Hematopoietic multipotent progenitor cell treated with erythropoietin and hydrocortisone succinate and interleukin-3 and kit ligand, for 8 days (in vitro differentiated cells): ENCODE data around the gene GRPEL1.
"Not testable (repeated sequence)": the region's sequence is repeated elsewhere in the genome, so short reads cannot be mapped to it uniquely, and the experiment has no call there.

Experiments used
- DNase-seq: peaks from one replicate; pipeline ENCODE4 v3.0.0-alpha.2; 2015

The GRPEL1 gene

DNA sequence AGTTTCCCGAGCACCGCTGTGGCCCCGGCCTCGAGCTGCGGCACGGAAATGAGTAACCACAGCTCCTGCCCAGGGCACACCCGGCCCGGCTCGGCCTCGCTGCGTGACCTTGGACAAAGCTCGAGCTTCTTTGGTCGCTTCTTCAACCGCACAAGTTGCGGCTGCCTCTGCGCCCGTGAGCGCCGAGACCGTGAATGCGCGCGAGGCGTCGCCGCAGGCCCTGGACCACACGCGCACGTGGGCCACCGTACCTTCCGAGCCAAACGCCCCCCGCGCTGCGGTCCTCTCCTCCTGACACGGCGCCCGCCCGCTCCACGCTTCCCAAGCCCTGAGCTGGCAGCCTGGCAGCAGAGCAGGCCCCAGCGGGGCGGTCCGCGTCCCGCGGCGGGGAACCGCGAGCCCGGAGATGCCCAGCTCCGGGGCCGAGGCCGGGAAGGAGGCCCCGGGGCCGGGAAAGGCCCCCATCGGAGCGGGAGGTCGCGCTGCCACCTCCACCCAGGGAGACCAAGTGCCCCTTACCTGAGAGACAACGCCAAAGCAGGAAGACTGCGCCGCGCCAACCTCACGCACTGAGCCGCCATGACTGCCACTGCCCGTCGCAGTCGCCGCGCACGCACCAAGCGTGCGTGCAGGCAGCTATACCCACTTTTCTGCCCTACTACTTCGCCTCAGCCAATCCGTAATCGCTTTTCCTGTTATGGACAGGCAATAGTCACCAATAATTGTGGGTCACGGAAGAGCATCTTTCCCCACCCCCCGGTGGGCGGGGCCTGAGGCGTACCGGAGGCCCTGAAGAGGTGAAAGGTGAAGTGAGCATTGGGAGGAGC is at the start of gene GRPEL1:
Gene GRPEL1, minus strand, starts transcription at position 613 of the 827 bp plus-strand sequence. Its CDS starts 32 bp downstream, at position 581.
- DNase-seq, result peak; percentile 100

DNA sequence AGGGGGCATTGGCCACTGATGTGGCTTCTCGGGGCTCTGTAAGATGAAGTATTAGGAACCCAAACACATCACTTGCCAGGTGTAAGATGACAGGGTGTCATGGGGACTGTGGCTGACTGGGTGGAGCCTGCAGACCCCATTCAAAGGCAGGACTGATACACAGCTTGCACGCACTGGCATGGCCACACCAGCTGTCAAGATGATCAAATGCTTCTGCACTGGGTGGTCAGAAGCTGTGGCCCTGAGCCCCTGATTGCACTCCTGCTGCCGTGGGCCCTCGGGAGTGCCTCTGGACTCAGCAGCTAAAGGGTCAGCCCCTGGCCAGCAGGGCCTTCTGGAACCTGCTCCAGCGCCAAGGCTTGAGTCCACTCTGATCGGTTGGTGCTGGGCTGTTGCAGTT is 48.8 kb upstream of the GRPEL1 start:
- no peak for DNase-seq

DNA sequence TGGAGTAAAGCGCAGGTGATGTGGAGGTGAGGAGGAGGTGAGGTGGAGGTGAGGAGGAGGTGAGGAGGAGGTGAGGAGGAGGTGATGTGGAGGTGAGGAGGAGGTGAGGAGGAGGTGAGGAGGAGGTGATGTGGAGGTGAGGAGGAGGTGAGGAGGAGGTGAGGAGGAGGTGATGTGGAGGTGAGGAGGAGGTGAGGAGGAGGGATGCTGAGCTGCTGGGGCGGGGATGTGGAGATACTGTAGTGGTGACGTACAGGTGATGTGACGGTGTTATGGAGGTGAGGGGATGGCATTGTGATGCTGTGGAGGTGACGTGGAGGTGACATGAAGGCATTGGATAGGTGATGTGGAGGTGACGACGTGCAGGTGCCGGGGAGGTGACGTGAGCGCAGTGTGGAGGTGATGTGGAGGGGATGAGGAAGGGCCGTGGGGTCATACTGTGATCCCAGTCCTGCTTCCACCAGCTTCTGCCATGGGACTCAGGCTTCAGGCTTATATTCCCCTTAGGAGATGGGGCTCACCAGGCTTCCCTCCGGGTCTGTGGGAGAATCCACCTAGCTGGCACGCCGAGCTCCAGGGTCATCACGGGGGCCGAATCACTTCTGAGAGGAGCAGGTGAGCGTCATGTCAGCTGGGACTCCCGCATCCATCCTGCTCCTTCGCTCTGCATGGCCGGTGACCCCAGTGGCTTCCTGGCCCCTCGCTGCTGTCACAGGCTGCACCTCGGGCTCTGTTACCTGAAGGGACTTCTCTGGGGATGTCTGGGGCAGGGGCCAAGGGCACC is 47.9 kb upstream of the GRPEL1 start:
- DNase-seq, result no peak

DNA sequence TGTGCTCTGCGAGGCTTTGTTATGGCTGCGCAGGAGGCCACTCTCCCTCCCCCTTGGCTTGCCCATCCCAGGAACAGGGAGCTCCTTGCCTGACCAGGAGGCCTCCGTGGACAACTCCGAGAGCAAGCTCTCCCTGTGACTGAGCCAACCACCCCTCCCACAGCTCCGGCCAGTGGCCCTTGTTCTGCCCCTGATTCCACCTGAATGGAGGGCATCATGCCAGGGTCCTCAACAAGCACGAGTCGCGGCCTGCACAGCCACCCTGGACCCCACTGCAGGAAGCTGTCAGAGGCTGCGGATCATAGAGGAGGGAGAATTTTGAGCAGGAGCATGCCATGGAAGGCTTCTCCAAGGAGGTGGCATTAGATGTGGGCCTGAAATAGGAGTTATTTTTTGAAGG is 44.8 kb upstream of the GRPEL1 start:
- DNase-seq, result no peak

DNA sequence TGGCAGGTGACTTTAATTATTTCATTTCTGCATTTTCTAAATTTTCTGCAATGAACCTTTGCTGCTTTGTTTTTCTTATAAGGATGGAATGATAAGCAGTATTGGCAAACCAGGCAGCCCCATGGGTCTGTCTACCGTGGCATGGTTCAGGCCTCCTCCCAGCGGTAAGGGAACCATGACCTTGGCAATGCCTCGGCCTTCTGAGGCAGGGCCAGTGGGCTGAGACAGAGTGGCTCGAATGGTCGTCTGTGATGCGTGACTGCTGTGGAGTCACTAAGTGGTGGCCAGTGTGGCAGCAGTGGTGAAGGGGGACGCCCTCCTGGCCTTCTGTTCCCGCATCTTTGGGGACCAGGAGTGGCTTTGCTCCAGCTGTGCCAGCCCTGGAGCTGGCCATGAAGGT is 43.6 kb upstream of the GRPEL1 start:
- no peak for DNase-seq

DNA sequence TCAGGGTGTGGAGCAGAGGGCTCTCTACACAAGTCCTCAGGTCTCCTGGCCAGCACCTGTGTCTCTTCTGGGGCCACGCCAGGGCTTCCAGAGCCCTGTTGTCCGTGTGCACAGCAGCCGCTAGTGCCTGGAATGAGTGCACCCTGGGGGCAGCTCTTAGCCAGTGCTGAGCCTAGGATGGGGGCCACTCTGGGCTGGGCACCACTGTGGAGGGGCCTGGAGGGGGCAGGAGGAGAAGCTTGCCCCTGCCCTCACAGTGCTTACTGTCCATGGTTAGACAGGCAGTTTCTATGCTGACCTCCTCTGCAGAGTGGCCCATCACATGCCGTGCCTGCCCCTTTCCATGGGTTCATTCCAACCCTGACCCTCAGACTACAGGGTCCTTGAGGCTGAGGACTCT is 42.7 kb upstream of the GRPEL1 start:
- DNase-seq, result no peak

DNA sequence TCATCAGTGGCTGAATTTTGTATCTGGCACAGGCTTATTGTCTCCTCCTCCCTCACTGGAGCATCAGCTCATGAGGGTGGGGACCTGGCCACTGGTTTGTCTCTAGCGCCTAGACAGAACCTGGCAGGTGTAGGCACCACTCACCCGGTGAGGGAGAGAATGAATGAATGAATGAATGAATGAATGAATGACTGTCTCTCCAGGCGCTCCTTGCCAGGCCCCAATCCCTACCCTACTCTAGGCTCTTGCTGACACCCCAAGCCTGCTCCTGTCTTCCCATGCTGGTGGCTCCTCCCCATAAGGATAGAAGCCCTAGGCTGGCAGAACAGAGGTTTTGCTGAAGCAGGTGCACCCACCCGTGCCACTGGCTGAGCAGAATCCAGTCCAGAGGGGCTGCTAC is 41.3 kb upstream of the GRPEL1 start:
- DNase-seq, result no peak

DNA sequence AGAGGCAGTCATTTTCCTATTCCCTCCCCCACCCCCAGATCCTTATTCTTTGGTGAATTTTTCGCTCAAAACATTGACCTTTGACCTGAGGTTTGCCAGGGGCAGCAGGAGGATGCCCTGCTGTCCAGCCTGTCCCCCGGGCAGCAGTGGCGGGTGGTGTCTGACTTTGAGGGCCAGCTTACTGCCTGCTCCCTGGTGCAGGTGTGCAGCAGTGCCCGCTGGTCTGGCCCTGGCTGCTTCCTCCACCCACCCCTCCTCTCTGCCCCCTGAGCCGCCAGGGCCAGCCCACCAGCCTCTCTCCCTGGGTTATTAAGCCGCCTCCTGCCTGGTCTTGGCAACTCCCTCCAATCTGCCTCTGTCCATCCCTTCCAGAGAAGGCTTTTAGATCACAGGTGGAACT is 40.8 kb upstream of the GRPEL1 start:
- no peak for DNase-seq

DNA sequence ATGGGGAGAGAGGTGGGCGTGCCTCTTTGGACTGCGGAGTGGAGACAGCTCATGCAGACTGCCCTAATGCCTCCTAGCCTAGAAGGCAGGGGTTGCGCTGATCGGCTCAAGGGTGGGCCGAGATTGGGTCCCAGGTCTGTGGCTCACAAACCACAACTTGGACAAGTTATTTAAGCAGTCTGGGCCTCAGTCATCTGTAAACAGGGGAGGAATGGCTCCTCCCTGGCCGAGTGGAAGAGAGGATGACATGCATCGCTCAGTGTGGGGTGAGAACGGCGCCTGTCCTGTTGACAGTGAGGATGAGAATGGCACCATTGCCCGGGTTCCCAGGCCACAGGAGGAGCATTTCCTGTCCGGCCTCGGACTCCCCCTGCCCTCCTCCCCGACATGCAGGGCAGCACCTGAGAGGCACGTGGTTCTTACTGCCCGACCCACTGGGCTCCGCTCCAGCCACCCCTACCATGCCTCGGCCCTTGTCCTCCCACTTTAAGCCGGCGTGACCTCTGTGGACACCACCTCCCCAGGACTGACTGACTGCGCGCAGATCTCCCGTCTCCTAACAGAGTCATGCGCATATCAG is 40.3 kb upstream of the GRPEL1 start:
- DNase-seq, result no peak

DNA sequence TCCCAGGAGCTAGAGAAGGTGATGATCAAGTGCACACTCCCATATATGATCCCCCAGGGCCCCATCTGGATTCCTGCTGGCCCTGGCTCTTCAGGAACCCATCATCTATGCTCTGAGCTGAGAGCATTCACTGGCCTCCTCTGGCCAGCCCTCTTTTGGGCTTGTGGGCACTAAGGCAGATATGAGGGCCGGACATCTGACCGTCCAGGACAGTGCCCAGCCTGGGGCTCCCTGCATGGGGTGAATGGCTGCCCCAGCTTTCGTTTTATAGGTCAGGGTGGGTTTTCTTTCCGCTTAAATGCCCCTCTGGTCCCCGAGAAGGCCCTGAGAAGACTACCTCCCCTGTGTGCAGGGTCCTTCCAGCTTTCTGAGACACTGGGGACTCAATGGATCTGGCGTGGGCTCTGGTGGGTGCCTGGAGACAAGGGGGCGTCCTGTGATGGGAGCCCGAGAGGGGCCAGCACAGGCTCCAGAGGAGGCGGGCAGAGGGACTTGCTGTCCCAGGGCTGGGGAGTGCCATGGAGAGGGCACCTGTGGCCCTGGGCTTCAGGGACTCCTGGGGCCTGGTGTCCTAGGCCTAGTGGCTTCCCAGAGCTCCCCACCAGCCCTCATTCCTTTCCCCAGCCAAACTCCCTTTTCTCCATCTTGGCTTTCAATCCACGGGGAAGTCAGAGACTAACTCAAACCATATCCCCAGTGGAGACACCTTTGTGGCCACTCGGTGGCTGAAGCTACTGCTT is 39.5 kb upstream of the GRPEL1 start:
- DNase-seq, result no peak

DNA sequence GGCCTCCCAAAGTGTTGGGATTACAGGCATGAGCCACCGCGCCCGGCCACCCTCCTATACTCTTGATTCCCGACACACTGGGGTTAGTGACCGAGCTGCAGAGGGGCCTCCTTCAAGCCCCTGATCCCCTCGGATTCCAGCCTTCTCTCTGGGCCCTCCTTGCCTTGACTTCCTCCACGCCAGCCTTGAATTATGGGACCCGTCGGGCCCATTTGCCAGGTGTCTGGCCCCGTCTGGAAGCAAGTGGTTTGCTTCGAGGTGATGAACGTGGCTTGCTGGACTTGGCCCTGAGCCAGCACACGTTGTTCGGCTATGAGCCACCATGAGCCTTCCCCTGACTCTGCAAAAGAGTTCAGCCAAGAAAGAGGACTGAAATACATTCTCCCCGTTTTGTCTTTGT is 37.4 kb upstream of the GRPEL1 start:
- no peak for DNase-seq

DNA sequence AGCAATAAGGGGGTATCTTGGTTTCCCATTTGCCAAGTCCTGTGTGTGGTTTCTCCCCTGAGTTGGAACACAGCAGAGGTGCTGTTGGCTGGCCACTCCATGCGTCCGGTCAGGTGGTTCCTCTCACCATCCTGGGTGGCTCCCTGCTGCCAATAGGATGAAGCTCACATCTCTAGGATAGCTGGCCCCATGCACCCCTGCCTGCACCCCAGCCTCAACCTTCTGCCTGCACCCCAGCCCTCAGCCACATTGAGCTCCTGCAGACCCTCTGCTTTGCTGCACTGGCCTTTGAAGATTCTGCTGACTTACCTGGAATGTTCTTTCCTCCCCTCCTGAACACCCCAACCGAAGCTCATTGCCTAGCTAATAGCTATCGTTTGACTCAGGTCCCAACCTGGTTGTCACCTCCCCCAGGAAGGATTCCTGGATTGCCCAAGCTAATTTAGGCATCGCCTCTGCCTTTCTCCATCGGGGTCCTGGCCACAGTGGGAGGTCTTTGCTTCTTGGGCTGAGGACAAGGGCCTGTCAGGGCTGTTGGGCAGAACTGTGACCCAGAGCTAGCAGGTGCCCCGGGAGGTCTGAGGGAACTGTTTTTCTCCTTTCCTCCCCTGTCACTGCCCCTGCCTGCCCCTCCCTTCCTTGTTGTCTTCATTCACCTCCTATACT is 36.6 kb upstream of the GRPEL1 start:
- DNase-seq, result no peak

DNA sequence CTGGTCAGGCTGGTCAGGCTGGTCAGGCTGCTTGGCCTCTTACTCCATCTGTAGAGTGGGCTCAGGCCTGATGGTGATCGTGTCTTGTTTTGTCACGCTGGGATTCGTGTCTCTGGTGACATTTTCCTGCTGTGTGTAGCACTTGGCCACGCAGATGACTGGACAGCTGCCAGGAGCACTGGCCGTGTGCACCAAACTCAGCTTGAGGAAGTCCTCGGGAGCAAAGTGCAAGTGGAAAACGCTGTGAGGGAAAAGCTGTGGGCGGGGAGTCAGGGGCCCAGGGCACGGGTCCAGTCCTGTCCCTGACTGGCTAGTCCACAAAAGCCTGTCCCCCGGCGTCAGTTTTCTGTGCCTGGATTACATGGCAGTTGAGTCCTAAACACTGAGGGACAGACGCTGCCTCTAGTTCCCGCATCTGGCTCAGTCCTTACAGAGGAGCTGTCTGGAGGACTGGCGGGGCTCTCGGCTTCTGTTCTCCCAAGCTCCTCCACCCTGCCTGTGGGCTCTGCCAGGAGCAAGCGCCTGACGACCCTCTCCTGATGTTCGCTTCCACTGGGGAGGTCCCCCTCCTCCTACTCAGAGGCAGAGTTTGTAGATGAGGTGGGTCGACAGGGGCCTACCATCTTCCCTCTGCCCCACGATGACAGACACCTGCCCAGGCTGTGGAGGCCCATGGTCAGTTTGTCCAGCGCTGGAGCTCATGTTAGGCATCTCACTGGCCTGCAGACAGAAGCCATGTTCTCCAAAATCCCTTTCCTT is 35.9 kb upstream of the GRPEL1 start:
- no peak for DNase-seq

DNA sequence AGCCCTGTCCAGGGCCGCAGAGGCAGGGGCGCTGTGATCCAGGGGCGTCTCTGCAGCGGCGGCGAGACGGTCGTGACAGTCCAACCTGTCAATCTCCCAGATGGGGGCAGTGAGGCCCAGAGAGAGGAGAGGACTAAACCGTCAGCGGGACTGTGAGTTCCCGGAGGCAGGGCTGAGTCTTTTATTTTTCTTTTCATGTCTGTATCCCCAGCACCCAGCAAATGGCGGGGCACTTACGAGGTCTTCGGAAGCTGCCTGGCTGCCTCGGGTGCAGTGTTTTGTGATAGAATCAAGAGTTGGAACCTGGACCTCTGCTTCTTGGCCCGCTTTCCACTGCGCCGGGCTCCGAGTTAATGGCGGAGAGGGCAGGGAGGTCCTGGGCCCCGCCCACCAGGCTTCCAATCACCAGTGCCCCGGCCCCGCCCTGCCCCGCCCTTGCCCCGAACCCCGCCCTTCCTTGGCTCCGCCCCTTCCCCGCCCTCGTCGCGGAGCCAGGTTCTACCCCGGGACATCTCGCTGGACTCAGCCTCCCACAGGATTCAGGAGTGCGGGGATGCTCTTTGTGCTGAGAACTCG is 35.3 kb upstream of the GRPEL1 start:
- peak; percentile 81 for DNase-seq

DNA sequence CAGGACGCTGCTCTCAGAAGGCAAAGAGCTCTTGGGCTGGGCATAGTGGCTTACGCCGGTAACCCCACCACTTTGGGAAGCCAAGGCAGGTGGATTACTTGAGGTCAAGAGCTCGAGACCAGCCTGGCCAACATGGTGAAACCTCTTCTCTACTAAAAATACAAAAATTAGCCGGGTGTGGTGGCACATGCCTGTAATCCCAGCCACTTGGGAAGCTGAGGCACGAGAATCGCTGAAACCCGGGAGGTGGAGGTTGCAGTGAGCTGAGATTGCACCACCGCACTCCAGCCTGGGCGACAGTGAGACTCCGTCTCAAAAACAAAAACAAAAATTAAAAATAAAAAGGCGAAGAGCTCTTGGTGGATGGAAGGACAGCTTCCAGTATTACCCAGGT is 34.6 kb upstream of the GRPEL1 start:
- DNase-seq, result not testable (repeated sequence)

DNA sequence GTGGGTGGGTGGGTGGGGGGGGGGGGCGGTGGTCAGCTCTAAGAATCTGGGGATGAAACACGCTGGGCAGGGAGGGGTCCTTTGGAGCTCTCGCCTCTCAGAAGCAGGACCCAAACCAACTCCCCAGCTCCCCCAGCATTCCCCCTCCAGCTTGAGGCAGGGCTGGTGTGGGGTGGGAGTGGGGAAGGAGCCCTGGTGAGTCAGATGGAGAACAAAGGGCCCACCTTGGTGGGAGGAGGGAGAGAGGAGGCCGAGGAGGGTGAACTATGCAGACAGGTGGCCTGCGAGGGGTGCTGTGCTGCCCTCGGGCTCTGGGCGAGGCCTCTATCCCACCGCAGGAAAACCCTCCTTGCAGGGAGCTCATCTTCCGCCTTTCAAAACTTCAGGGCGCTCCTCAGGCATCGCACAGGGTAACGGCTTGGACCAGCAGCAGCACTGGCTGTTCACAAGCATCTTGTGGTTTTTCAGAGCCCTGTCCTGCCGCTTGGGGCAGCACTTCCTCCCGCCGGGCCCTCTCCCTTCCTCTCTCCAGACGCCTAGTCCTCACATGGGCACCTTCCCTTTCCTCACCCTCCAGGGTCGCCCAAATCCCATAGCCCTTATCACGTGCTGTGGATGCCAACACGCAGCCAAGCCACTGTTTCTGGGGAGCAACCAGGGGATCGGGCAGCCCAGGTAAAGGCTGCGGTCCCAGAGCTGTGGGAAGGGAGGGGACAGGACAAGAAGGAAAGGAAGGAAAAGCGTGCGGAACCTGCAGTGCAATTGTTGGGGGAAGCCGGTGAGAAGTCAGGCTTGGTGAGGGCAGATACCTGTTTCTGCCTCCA is 34.0 kb upstream of the GRPEL1 start:
- peak; percentile 69 for DNase-seq

DNA sequence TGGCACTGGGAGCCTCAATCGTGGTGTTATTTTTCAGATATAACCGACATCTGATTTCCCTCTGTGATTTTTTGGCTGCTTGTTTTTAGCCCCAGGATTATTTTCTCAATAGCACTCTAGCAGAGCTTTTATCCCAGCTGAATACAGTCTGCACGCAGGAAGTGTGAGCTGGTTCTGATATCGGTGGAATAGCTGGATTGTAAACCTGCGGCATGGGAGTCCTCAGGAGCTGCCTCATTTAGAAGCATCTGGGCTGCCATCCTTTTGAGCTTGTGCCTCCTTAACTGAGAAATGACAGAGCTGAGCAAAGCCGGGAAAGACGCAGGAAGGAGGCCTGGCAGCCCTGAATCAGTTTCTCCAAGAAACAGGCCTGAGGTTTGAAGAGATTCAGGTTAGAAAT is 28.4 kb upstream of the GRPEL1 start:
- DNase-seq, result no peak

DNA sequence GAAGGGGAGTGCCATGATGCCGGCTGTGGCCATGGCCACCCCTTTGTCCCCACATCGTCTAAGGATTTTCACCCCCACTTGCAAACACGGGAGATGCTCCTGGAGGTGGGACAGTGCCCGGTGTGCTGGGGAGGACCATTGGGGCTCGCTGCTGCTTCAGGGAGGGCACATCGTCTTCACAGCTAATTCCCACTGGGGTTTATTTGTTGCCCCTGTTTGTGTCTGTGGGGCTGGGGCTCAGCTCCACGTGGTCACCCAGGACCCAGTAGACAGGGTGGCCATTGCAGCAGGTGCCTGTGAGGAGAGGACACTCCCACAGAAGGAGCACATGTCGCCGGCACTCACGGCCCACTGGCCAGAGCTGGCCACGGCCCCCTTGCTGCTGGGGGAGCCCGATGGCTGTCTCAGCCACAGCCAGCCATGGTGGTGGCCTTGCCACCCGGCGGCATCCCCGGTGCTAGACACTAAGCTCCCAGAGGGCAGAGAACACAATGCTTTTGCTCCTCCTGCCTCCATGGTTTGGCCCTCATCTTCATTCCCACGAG is 27.8 kb upstream of the GRPEL1 start:
- DNase-seq, result no peak

DNA sequence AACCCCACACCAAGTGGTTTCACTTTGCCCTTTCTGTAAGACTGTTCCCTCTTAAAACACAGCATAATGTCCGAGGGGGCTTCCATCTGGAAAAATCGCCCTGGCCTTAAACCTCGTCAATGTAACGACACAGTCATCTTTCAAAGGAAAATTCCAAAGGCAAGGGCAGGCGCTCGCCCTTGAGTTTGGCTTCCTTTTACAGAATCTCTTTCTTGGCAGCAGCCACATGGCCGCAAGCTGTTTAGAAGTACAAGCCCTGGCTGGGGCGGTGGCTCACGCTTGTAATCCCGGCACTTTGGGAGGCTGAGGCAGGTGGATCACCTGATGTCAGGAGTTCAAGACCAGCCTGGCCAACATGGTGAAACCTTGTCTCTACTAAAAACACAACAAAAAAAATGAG is 27.1 kb upstream of the GRPEL1 start:
- no peak for DNase-seq

DNA sequence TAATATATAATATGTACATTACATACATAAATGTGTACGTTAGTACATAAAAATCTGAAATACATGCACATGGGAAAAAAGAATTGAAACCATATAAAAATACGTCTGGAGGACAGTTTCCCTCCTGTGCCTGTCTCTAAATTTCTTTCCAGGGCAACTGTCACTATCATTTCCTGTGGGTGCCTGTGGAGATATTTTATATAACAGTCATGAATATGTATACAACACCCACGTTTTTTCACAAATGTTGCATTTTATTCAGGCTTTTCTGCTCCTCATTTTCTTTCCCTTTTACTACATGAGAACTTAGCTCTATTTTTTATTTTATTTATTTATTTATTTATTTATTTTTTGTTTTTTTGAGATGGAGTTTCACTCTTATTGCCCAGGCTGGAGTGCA is 24.2 kb upstream of the GRPEL1 start:
- DNase-seq, result no peak
